CD4-positive, alpha-beta T cell (primary cell): Measurements from ENCODE around the gene CMTM4. TPM values are rescaled to one million over a fixed set of nuclear protein-coding genes. Genes with fewer than 3 reads are reported as not detected.

Source experiments
- ATAC-seq: fragments of 200-7000 bp; cut with Tn5 transposase; one replicate; pipeline ENCODE4 v1.10.0; 2022; ENCODE audit warnings: mild to moderate bottlenecking; ENCODE audit not compliant: poor library complexity
- CTCF ChIA-PET: fragments of 350-600 bp; sonication (Branson Sonifier 250); formaldehyde crosslinking; loops from one replicate; lab custom pipeline; 2021; ENCODE audit warnings: antibody characterized with exemption, inconsistent platforms; lab: Charles Lee
- POLR2A ChIA-PET: fragments of 350-600 bp; sonication (Branson Sonifier 250); formaldehyde crosslinking; loops from one replicate; lab custom pipeline; 2021; ENCODE audit warnings: antibody characterized with exemption, inconsistent platforms; lab: Charles Lee
- DNase-seq, 14 experiments: peaks; one replicate each; pipeline ENCODE4 v3.0.0-alpha.2; 2013 to 2020; ENCODE audit warnings: mixed read lengths in 2 of 14
- H3K27ac ChIP-seq, 2 donors: one replicate each; pipeline versions ENCODE4 v1.5.1 to v1.7.0; 2013; ENCODE audit warnings: low read length in 2 of 2, low read depth in 1 of 2, mild to moderate bottlenecking in 1 of 2
- H3K27me3 ChIP-seq, 2 experiments: 1 replicate in 1 of 2; 2 replicates in 1 of 2; pipeline versions ENCODE4 v1.6.1 to v1.7.0; 2013; ENCODE audit warnings: low read length in 2 of 2, control low read depth in 1 of 2, mild to moderate bottlenecking in 1 of 2, moderate library complexity in 1 of 2; ENCODE audit not compliant: insufficient read depth in 2 of 2, control insufficient read depth in 1 of 2
- H3K36me3 ChIP-seq: one replicate; pipeline ENCODE4 v1.6.1; 2013; ENCODE audit warnings: low read length, control low read depth; ENCODE audit not compliant: insufficient read depth
- H3K4me1 ChIP-seq: one replicate; pipeline ENCODE4 v1.6.1; 2013; ENCODE audit warnings: low read length, control low read depth; ENCODE audit not compliant: insufficient read depth
- H3K4me3 ChIP-seq: one replicate; pipeline ENCODE4 v1.5.1; 2013; ENCODE audit warnings: mild to moderate bottlenecking, low read length, moderate library complexity
- H3K9me3 ChIP-seq, 2 experiments: 1 replicate in 1 of 2; 2 replicates in 1 of 2; pipeline versions ENCODE4 v1.6.1 to v1.7.0; 2013; ENCODE audit warnings: low read length in 2 of 2, mild to moderate bottlenecking in 2 of 2, control low read depth in 1 of 2, moderate library complexity in 1 of 2; ENCODE audit not compliant: control insufficient read depth in 1 of 2, insufficient read depth in 1 of 2
- H3K27ac Mint-ChIP-seq: one replicate; pipeline ENCODE4 v1.8.0; 2020; ENCODE audit warnings: mixed read lengths
- H3K27me3 Mint-ChIP-seq: one replicate; pipeline ENCODE4 v1.8.0; 2021; ENCODE audit warnings: mixed read lengths
- H3K36me3 Mint-ChIP-seq: one replicate; pipeline ENCODE4 v1.8.0; 2021; ENCODE audit warnings: low read depth, mixed read lengths
- H3K4me1 Mint-ChIP-seq: one replicate; pipeline ENCODE4 v1.8.0; 2021; ENCODE audit warnings: low read depth, mixed read lengths
- H3K4me3 Mint-ChIP-seq: one replicate; pipeline ENCODE4 v1.8.0; 2020; ENCODE audit warnings: mild to moderate bottlenecking, mixed read lengths
- H3K9me3 Mint-ChIP-seq: one replicate; pipeline ENCODE4 v1.8.0; 2020; ENCODE audit warnings: mixed read lengths
- intact Hi-C, 2 experiments: fragments of 100-400 bp; cut with DNase I in 1 of 2; cut with micrococcal nuclease in 1 of 2; formaldehyde crosslinking; loops; one replicate each; pipeline versions ENCODE4 v1.15.1 to v1.9.0; 2023 to 2025; cut with DNase I, micrococcal nuclease
- total RNA-seq, 174 experiments: library from RNA in 2 of 174; stranded (reverse) in 2 of 174; gene quantifications; one replicate each; pipeline ENCODE4 v1.2.3 and lab custom pipeline; 2021 to 2026
- TF ChIP-seq, protein P1 (sequence below): fragments of 200-600 bp; IDR thresholded peaks from one replicate; pipeline ENCODE4 v1.8.0; 2022; ENCODE audit warnings: antibody characterized with exemption, mild to moderate bottlenecking

The CMTM4 gene
- total RNA-seq, 2 experiments from 2014 or later = 1.1 to 1.6 TPM

DNA sequence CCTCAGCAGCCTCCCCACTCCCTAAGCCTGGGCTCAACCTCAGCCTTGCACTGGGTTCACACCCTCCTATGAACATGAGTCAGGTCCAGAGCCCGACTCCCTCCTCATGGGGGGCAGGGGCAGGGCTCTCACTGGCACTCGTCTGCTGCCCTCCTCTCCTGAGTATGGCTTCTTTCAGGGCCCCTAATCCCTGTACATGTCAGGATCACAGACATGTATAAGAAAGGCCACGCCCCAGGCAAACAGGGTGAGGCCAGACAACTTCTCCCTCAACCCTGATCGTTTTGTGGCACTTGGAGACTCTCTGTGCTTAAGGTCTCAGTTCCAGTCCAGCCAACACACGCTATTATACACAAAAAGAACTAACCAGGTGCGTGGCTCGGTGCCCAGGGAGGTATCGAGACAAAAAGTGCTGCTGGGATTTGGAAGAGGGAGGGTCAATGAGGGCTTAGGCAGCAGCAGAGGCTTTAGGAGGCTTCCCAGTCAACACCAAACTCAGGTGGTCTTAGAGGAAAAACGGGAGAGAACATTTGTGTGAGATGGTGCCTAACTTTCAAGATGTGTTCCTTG, 46.8 kb downstream of the CMTM4 start:
- no peak for DNase-seq
- ATAC-seq = no peak
- Histone ChIP-seq H3K36me3 (no peaks in the 10 kb centered on the region), H3K27ac (no peak overlapping the region), H3K4me3 (no peak overlapping the region), H3K9me3 (no peaks in the 10 kb centered on the region), H3K27me3 (peaks cover 0 to under 1% of the 10 kb centered on the region in 2 experiments), H3K4me1 (peaks cover 6% of the 10 kb centered on the region)
- Mint-ChIP-seq H3K27me3 (no peaks in the 10 kb centered on the region), H3K4me1 (peaks cover 8% of the 10 kb centered on the region), H3K36me3 (no peaks in the 10 kb centered on the region), H3K9me3 (no peaks in the 10 kb centered on the region), H3K4me3 (no peak overlapping the region), H3K27ac (no peak overlapping the region)
- ChIA-PET POLR2A (no interaction called here), CTCF (no interaction called here)
- intact Hi-C loops = loop anchor here in 1 of 2 experiments (5.0 kb wide), 3 partner anchors 42 to 93 kb away; partner anchors contain the start of gene CMTM4
- TF ChIP-seq, protein P1, sequence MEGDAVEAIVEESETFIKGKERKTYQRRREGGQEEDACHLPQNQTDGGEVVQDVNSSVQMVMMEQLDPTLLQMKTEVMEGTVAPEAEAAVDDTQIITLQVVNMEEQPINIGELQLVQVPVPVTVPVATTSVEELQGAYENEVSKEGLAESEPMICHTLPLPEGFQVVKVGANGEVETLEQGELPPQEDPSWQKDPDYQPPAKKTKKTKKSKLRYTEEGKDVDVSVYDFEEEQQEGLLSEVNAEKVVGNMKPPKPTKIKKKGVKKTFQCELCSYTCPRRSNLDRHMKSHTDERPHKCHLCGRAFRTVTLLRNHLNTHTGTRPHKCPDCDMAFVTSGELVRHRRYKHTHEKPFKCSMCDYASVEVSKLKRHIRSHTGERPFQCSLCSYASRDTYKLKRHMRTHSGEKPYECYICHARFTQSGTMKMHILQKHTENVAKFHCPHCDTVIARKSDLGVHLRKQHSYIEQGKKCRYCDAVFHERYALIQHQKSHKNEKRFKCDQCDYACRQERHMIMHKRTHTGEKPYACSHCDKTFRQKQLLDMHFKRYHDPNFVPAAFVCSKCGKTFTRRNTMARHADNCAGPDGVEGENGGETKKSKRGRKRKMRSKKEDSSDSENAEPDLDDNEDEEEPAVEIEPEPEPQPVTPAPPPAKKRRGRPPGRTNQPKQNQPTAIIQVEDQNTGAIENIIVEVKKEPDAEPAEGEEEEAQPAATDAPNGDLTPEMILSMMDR = no peak

DNA sequence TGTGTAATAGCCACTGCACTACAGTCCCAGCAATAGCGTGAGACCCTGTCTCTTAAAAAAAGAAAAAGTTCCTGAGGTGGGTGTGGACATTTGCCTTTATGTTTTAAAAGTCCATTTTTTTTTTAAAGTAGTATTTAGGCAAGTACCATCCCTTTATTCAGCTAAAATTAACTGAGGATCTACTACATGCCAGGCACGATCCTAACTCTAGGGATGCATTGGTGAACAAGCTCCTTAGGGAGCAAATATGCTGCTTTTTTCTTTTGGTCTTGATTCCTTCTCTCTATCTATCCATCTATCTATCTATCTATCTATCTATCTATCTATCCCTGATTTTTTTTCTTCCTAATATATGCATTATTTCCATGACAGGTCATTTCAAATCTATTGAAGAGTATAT, 47.4 kb downstream of the CMTM4 start:
- Mint-ChIP-seq H3K4me1 (peaks cover 8% of the 10 kb centered on the region), H3K27me3 (no peaks in the 10 kb centered on the region), H3K27ac (no peak overlapping the region), H3K36me3 (no peaks in the 10 kb centered on the region), H3K9me3 (no peaks in the 10 kb centered on the region), H3K4me3 (no peak overlapping the region)
- Histone ChIP-seq H3K4me1 (peaks cover 6% of the 10 kb centered on the region), H3K36me3 (no peaks in the 10 kb centered on the region), H3K27me3 (no peaks in the 10 kb centered on the region), H3K4me3 (no peak overlapping the region), H3K9me3 (no peaks in the 10 kb centered on the region), H3K27ac (no peak overlapping the region)
- DNase-seq (no peak), ATAC-seq (no peak)
- TF ChIP-seq, protein P1 = no peak
- POLR2A ChIA-PET = no interaction called here
- intact Hi-C loops = no loop called here
- CTCF ChIA-PET = no interaction called here

DNA sequence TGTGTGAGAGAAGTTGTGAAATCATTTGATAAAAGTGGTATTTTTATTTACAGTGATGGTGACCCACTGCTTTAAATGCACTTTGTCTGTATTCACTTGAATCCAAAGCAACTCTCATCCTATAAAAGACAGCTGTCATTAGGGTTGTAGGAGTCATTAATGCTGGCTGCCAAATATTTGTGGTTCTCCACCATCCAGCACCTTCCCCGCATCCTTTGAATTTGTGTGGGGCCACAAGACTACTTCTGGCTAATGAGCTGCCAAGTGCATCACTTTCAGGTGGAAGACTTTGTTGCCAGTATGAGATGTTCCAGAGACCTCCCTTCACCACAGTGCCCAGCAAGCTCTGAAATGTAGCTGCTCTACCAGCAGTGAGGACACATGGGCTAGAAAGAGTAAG, 48.7 kb downstream of the CMTM4 start:
- Mint-ChIP-seq H3K27ac (no peak overlapping the region), H3K27me3 (no peaks in the 10 kb centered on the region), H3K36me3 (no peaks in the 10 kb centered on the region), H3K4me3 (no peak overlapping the region), H3K9me3 (no peaks in the 10 kb centered on the region), H3K4me1 (peaks cover 8% of the 10 kb centered on the region)
- no peak for DNase-seq
- no peaks in the 10 kb centered on the region for H3K36me3 ChIP-seq
- ChIA-PET CTCF (no interaction called here), POLR2A (no interaction called here)
- no peak overlapping the region for H3K4me3 ChIP-seq
- H3K27ac ChIP-seq = no peak overlapping the region
- H3K4me1 ChIP-seq = peaks cover 6% of the 10 kb centered on the region
- intact Hi-C loops = no loop called here
- no peak for ATAC-seq
- no peaks in the 10 kb centered on the region for H3K9me3 ChIP-seq
- no peaks in the 10 kb centered on the region for H3K27me3 ChIP-seq
- TF ChIP-seq, protein P1 = no peak
